NAMALWA (cell line): ENCODE data around the gene FTH1.

Source experiments
- DNase-seq: peaks from one replicate; pipeline ENCODE4 v3.0.0-alpha.2; 2015; ENCODE audit warnings: low spot score

The FTH1 gene

GRCh38 chr11:61914471-61915171 is 52.8 kb downstream of the FTH1 start:
- no peak for DNase-seq
